Frontal cortex (tissue), 4 donors: ENCODE measurements around the gene GOLGA8S. TPM values are rescaled to one million over a fixed set of nuclear protein-coding genes. Genes with fewer than 3 reads are reported as not detected.
"Not testable (repeated sequence)": the region's sequence is repeated elsewhere in the genome, so short reads cannot be mapped to it uniquely, and the experiment has no call there.

ENCODE experiments used
- DNase-seq, 2 donors: peaks; one replicate each; pipeline ENCODE4 v3.0.0; 2012; ENCODE audit warnings: low spot score in 2 of 2
- FAIRE-seq: peaks from 2 replicates; lab custom pipeline; 2012; peaks lifted over from hg19 to GRCh38; lab: Jason Lieb, UNC
- small RNA-seq: library from RNA; depleted of rRNA; stranded (forward); fragments of <200 nt; gene quantifications from one replicate; pipeline ENCODE3, GENCODE V24; 2014
- total RNA-seq: library from RNA; depleted of rRNA; stranded (reverse); fragments of >200 nt; gene quantifications from one replicate; pipeline ENCODE4 v1.2.3, GENCODE V29; 2014
- donor health status: control.
- donor health status: control.
- donor health status: control.

The GOLGA8S gene
- total RNA-seq, 1 donor from 2014 or later: not detected

DNA sequence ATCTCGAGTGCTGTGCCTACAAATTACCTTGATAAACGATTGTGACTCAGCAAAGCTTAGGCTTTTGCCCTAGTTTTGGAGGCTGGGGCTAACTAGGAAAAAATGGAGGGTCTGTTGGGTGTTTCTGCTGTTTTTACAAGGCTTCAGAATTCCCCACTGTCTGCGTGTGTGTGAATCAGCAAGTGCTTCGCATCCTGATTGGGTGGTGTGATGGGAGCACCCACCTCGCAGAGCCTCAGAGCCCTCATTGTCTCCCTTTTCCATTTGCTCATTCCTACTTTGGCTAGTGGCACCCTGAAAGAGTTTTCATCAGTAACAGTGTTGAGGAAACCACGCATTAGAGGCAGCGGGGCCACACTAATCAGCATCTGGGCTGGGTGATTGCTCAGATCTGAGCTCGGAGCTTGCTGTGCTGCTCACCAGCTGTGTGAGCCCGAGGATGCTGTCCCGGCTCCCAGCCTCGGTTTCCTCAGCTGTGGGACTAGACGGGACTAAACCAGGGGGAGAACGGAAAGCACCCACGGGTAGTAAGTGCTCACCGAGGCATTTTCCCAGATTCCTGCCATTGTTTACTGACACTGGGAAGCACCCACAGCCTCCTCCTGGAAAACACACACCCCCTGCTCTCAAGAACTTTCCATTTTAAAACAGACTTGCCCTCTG is 40.6 kb downstream of the GOLGA8S start:
- no peak for DNase-seq
- no peak for FAIRE-seq

GRCh38 chr15:23395832-23396231 is 41.3 kb downstream of the GOLGA8S start:
- FAIRE-seq: no peak
- no peak for DNase-seq

DNA sequence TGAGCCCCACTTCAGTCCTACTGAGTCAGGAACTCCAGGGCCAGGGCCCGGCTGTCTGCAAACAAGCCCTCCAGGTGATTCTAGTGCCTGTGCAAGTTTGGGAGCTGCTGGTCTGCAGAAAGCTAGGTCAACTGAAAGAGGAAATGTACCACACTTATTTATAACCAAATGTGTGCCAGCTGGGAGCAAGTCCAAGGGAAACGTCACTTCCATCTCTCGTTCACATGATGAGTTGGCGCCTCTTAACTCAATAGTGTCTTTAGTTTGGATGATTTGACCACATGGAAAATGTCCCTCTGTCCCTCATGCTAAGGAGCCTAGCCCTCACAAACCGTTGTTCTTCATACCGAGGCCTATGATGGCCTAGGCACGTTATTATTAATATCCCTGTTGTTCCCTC is 43.2 kb downstream of the GOLGA8S start:
- FAIRE-seq: no peak
- DNase-seq: no peak

GRCh38 chr15:23398357-23398756 is 43.8 kb downstream of the GOLGA8S start:
- not testable (repeated sequence) for FAIRE-seq, DNase-seq

DNA sequence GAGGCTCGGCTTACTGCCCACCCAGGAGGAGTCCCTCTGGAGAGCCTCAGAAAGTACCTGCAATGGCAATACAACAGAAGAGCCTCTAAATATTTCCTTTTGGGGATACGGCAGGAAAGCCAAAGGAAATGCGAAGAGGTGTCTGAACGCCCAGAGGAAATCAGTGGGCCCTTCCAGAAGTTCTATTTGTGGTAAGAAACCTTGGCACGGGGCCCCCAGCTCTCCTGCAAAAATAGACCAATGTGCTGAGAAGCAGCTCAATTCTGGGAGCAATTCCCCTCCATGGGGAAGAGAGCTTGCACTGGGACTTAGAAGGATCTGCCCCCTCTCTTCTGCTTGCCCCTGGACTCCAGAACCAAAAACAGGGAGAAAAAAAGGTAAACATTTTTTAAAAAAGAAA is 44.7 kb downstream of the GOLGA8S start:
- FAIRE-seq, DNase-seq: not testable (repeated sequence)

GRCh38 chr15:23401627-23402026 is 47.1 kb downstream of the GOLGA8S start:
- FAIRE-seq (no peak), DNase-seq (no peak)

GRCh38 chr15:23402140-23402539 is 47.6 kb downstream of the GOLGA8S start:
- DNase-seq (no peak), FAIRE-seq (no peak)

- FAIRE-seq: no peak
- DNase-seq: no peak
Measured at GRCh38 chr15:23402544-23402943, 48.0 kb downstream of the GOLGA8S start.

GRCh38 chr15:23403550-23403949 is 49.0 kb downstream of the GOLGA8S start:
- DNase-seq (no peak), FAIRE-seq (no peak)

DNA sequence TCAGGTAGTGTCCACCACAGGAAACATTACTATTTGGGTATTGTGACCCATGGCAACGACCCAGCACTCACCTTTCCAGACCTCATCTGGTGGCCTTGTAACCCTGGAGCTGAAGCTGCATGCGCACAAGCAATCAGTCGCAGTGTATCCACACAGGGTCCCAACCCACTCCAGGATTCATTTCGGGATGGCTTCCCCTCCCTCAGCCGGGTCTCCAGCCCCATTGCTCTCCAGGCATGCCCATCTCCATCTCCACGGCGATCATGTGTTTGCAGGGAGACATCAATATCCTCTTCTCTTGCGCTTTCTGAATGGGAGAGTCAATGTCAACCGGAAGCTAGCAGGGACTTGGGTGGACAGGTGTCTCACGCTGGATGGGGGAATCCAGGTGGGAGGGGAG is 57.3 kb downstream of the GOLGA8S start:
- DNase-seq (no peak), FAIRE-seq (no peak)

- FAIRE-seq, DNase-seq: not testable (repeated sequence)
Measured at GRCh38 chr15:23412881-23413600, 58.5 kb downstream of the GOLGA8S start.

Small RNA genes lying within 50 kb of the gene (small RNA-seq; reads per million reads assigned to genes)
- gene RN7SL536P: not detected

Other genes starting within 250 kb of the GOLGA8S start
- not detected for gene GOLGA6L1, start 217.9 kb upstream of the GOLGA8S start, total RNA-seq
- gene GOLGA6L26, start 20.6 kb upstream of the GOLGA8S start, total RNA-seq: not detected
- gene GOLGA6L2, start 92.5 kb downstream of the GOLGA8S start, total RNA-seq: not detected
- gene MKRN3, start 210.9 kb downstream of the GOLGA8S start, total RNA-seq: 18.3 TPM